WTC11 (cell line): ENCODE data around the gene POLR1C. TPM values are rescaled to one million over a fixed set of nuclear protein-coding genes. Genes with fewer than 3 reads are reported as not detected.

Source experiments
- ATAC-seq: fragments of 200-7000 bp; cut with Tn5 transposase; 2 replicates; pipeline ENCODE4 v1.10.0; 2021; ENCODE audit warnings: mild to moderate bottlenecking, moderate library complexity
- CTCF ChIA-PET: fragments of 300-600 bp; sonication (Branson Sonifier 250); formaldehyde crosslinking; loops from one replicate; lab custom pipeline; 2021; ENCODE audit warnings: antibody characterized with exemption; lab: Charles Lee
- POLR2A ChIA-PET: fragments of 350-600 bp; sonication (Branson Sonifier 250); formaldehyde crosslinking; loops from one replicate; lab custom pipeline; 2021; ENCODE audit warnings: antibody characterized with exemption; lab: Charles Lee
- DNase-seq: peaks from one replicate; pipeline ENCODE4 v3.0.0; 2021; ENCODE audit warnings: low spot score
- H3K27ac Mint-ChIP-seq: 2 replicates; pipeline ENCODE4 v1.8.0; 2021; ENCODE audit warnings: mixed read lengths
- H3K27me3 Mint-ChIP-seq: 2 replicates; pipeline ENCODE4 v1.8.0; 2021; ENCODE audit warnings: low read depth, mild to moderate bottlenecking, moderate library complexity, mixed read lengths
- H3K36me3 Mint-ChIP-seq: 2 replicates; pipeline ENCODE4 v1.8.0; 2021; ENCODE audit warnings: mixed read lengths
- H3K4me1 Mint-ChIP-seq: 2 replicates; pipeline ENCODE4 v1.8.0; 2022; ENCODE audit warnings: mixed read lengths
- H3K4me3 Mint-ChIP-seq: 2 replicates; pipeline ENCODE4 v1.8.0; 2021; ENCODE audit warnings: mild to moderate bottlenecking, moderate library complexity, mixed read lengths
- H3K9me3 Mint-ChIP-seq: 2 replicates; pipeline ENCODE4 v1.8.0; 2021; ENCODE audit warnings: mixed read lengths
- CREM ChIP-seq: sonication (generic); formaldehyde crosslinking; IDR thresholded peaks from 2 replicates; pipeline ENCODE4 v1.8.1; 2022; ENCODE audit warnings: mild to moderate bottlenecking, missing genetic modification reagents, moderate library complexity
- ELF4 ChIP-seq: sonication (generic); formaldehyde crosslinking; IDR thresholded peaks from 2 replicates; pipeline ENCODE4 v1.8.1; 2022; ENCODE audit warnings: low read depth, mild to moderate bottlenecking, moderate library complexity, missing genetic modification reagents
- FOXJ3 ChIP-seq: sonication (generic); formaldehyde crosslinking; IDR thresholded peaks from 2 replicates; pipeline ENCODE4 v1.9.0; 2021; ENCODE audit warnings: missing genetic modification reagents, mild to moderate bottlenecking, borderline replicate concordance
- NR3C1 ChIP-seq: sonication (generic); formaldehyde crosslinking; conservative IDR thresholded peaks from 2 replicates; pipeline ENCODE4 v1.8.1; 2023; ENCODE audit warnings: low read depth, mild to moderate bottlenecking, missing genetic modification reagents
- OVOL2 ChIP-seq: fragments of 250-450 bp; sonication (Bioruptor Pico); IDR thresholded peaks from 2 replicates; pipeline ENCODE4 v1.9.0; 2021; ENCODE audit warnings: mild to moderate bottlenecking, borderline replicate concordance
- RORB ChIP-seq: fragments of 250-450 bp; sonication (Bioruptor Pico); IDR thresholded peaks from 2 replicates; pipeline ENCODE4 v1.9.0; 2021; ENCODE audit warnings: mild to moderate bottlenecking
- STAT6 ChIP-seq: sonication (generic); formaldehyde crosslinking; conservative IDR thresholded peaks from 2 replicates; pipeline ENCODE4 v1.8.1; 2023; ENCODE audit warnings: mild to moderate bottlenecking, low read depth, missing genetic modification reagents, moderate library complexity
- TEAD4 ChIP-seq: sonication (generic); formaldehyde crosslinking; IDR thresholded peaks from 2 replicates; pipeline ENCODE4 v1.8.0; 2022; ENCODE audit warnings: mild to moderate bottlenecking, missing genetic modification reagents
- ZBTB21 ChIP-seq: sonication (generic); formaldehyde crosslinking; IDR thresholded peaks from 2 replicates; pipeline ENCODE4 v1.8.1; 2023; ENCODE audit warnings: mild to moderate bottlenecking, missing genetic modification reagents, borderline replicate concordance
- ZNF121 ChIP-seq: sonication (generic); formaldehyde crosslinking; IDR thresholded peaks from 2 replicates; pipeline ENCODE4 v1.8.0; 2023; ENCODE audit warnings: missing genetic modification reagents
- ZNF219 ChIP-seq: sonication (generic); formaldehyde crosslinking; IDR thresholded peaks from 2 replicates; pipeline ENCODE4 v1.8.0; 2023; ENCODE audit warnings: missing genetic modification reagents, mild to moderate bottlenecking, borderline replicate concordance
- ZNF532 ChIP-seq: fragments of 250-450 bp; sonication (Bioruptor Pico); IDR thresholded peaks from 2 replicates; pipeline ENCODE4 v1.9.0; 2021; ENCODE audit warnings: mild to moderate bottlenecking, borderline replicate concordance
- total RNA-seq: library from RNA; stranded (reverse); gene quantifications from 3 replicates; pipeline ENCODE4 v1.2.3, GENCODE V29; 2021
- TF ChIP-seq, protein P1 (sequence below): fragments of 200-600 bp; IDR thresholded peaks from 2 replicates; pipeline ENCODE4 v1.8.0; 2022; ENCODE audit warnings: antibody characterized with exemption
- TF ChIP-seq, protein P2 (sequence below): sonication (generic); formaldehyde crosslinking; IDR thresholded peaks from 2 replicates; pipeline ENCODE4 v1.8.1; 2022; ENCODE audit warnings: mild to moderate bottlenecking, moderate library complexity, missing genetic modification reagents
- TF ChIP-seq, protein P3 (sequence below): fragments of 250-450 bp; sonication (Bioruptor Pico); conservative IDR thresholded peaks from 2 replicates; pipeline ENCODE4 v1.9.0; 2021; ENCODE audit warnings: mild to moderate bottlenecking
- TF ChIP-seq, protein P4 (sequence below): sonication (generic); formaldehyde crosslinking; conservative IDR thresholded peaks from 2 replicates; pipeline ENCODE4 v1.8.1; 2022; ENCODE audit warnings: mild to moderate bottlenecking, missing genetic modification reagents

Gene POLR1C
- total RNA-seq, 1 experiment from 2014 or later = 46.6 TPM

GRCh38 chr6:43489277-43490072 is 27.4 kb upstream of the POLR1C start:
- Mint-ChIP-seq H3K4me3 (no peak overlapping the region), H3K27ac (peak overlapping the region; percentile 84; the same call in 1 of the 2 replicates), H3K4me1 (peaks cover 26% of the 10 kb centered on the region), H3K36me3 (peaks cover 3% of the 10 kb centered on the region; the same call in 1 of the 2 replicates), H3K9me3 (no peaks in the 10 kb centered on the region), H3K27me3 (no peaks in the 10 kb centered on the region; the same call in 1 of the 2 replicates)
- ATAC-seq (no peak), DNase-seq (no peak)
- TF ChIP-seq CREM (CRISPR knock-in tag) (no peak), ZNF121 (CRISPR knock-in tag) (0 out of 2 replicates have a peak, but pooled peaks have one; percentile 35), ZNF219 (CRISPR knock-in tag) (no peak)
- TF ChIP-seq, protein P1, sequence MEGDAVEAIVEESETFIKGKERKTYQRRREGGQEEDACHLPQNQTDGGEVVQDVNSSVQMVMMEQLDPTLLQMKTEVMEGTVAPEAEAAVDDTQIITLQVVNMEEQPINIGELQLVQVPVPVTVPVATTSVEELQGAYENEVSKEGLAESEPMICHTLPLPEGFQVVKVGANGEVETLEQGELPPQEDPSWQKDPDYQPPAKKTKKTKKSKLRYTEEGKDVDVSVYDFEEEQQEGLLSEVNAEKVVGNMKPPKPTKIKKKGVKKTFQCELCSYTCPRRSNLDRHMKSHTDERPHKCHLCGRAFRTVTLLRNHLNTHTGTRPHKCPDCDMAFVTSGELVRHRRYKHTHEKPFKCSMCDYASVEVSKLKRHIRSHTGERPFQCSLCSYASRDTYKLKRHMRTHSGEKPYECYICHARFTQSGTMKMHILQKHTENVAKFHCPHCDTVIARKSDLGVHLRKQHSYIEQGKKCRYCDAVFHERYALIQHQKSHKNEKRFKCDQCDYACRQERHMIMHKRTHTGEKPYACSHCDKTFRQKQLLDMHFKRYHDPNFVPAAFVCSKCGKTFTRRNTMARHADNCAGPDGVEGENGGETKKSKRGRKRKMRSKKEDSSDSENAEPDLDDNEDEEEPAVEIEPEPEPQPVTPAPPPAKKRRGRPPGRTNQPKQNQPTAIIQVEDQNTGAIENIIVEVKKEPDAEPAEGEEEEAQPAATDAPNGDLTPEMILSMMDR = no peak
- POLR2A ChIA-PET = no interaction called here
- CTCF ChIA-PET = interaction anchor here (0.9 to 1.5 kb wide), 3 partner anchors 17 to 183 kb away, joined by 3 to 4 read pairs (median 4); no protein-coding TSS in a partner anchor

- H3K27me3 Mint-ChIP-seq = no peaks in the 10 kb centered on the region; the same call in 1 of the 2 replicates
- H3K4me1 Mint-ChIP-seq = peaks cover 33% of the 10 kb centered on the region
- TF ChIP-seq STAT6 (CRISPR knock-in tag) = no peak
- TF ChIP-seq ZBTB21 (CRISPR knock-in tag) = no peak
- no peak for TF ChIP-seq ZNF532 (CRISPR knock-in tag)
- no peak for TF ChIP-seq NR3C1
- TF ChIP-seq FOXJ3 = no peak
- TF ChIP-seq TEAD4 (CRISPR knock-in tag) = no peak
- TF ChIP-seq OVOL2 (CRISPR knock-in tag) = no peak
- TF ChIP-seq, protein P2, sequence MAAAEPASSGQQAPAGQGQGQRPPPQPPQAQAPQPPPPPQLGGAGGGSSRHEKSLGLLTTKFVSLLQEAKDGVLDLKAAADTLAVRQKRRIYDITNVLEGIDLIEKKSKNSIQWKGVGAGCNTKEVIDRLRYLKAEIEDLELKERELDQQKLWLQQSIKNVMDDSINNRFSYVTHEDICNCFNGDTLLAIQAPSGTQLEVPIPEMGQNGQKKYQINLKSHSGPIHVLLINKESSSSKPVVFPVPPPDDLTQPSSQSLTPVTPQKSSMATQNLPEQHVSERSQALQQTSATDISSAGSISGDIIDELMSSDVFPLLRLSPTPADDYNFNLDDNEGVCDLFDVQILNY (CRISPR knock-in tag) = no peak
- TF ChIP-seq, protein P3, sequence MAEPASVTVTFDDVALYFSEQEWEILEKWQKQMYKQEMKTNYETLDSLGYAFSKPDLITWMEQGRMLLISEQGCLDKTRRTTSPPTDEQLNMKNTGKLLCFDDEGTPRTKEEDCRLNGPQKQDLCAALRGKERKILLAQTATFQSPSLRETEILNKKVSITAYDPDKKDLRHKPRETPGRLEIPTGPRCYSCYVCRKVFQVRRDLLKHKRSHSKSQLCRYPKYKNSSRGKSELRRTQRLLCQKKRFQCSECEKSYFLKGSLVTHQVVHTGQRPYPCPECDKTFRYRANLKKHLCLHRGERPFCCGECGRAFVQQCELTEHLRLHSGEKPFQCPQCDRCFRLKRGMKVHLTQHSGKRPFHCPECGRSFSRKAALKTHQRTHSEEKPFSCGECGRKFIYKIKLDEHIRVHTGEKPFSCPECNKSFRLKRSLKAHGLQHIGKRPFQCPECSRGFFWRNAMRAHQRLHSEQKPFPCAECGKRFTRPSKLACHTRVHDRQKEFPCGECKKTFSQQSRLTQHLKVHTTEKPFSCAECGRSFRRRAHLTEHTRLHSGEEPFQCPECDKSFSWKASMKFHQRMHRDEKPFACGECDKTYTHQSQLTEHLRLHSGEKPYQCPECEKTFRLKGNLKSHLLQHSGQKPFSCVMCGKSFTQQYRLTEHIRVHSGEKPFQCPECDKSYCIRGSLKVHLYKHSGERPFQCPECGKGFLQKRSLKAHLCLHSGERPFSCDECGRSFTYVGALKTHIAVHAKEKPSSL (CRISPR knock-in tag) = no peak
- no peak for TF ChIP-seq ELF4 (CRISPR knock-in tag)
- TF ChIP-seq, protein P4, sequence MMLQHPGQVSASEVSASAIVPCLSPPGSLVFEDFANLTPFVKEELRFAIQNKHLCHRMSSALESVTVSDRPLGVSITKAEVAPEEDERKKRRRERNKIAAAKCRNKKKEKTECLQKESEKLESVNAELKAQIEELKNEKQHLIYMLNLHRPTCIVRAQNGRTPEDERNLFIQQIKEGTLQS = no peak
- TF ChIP-seq ZNF121 (CRISPR knock-in tag) = no peak
- TF ChIP-seq RORB = no peak
- DNase-seq (no peak), ATAC-seq (no peak)
- H3K27ac Mint-ChIP-seq = peak overlapping the region; percentile 84
- POLR2A ChIA-PET = no interaction called here
- H3K9me3 Mint-ChIP-seq = no peaks in the 10 kb centered on the region
- peaks cover 3% of the 10 kb centered on the region; the same call in 1 of the 2 replicates for H3K36me3 Mint-ChIP-seq
- no peak overlapping the region for H3K4me3 Mint-ChIP-seq
- CTCF ChIA-PET = interaction anchor here (7.2 kb wide), 1 partner anchor 16 kb away, joined by 75 read pairs; no protein-coding TSS in a partner anchor
These were observed 26.4 kb upstream of the POLR1C start for GRCh38 chr6:43490523-43490939.
